T1000 (cell line): ENCODE data around the gene ZNF267.
"Not testable (repeated sequence)": the region's sequence is repeated elsewhere in the genome, so short reads cannot be mapped to it uniquely, and the experiment has no call there.

Experiments
- DNase-seq: peaks from one replicate; lab custom pipeline; 2025; ENCODE audit warnings: mixed read lengths; lab: John Stamatoyannopoulos, UW

Gene ZNF267

GRCh38 chr16:31879937-31880321 is 6.3 kb downstream of the ZNF267 start:
- DNase-seq: no peak

DNA sequence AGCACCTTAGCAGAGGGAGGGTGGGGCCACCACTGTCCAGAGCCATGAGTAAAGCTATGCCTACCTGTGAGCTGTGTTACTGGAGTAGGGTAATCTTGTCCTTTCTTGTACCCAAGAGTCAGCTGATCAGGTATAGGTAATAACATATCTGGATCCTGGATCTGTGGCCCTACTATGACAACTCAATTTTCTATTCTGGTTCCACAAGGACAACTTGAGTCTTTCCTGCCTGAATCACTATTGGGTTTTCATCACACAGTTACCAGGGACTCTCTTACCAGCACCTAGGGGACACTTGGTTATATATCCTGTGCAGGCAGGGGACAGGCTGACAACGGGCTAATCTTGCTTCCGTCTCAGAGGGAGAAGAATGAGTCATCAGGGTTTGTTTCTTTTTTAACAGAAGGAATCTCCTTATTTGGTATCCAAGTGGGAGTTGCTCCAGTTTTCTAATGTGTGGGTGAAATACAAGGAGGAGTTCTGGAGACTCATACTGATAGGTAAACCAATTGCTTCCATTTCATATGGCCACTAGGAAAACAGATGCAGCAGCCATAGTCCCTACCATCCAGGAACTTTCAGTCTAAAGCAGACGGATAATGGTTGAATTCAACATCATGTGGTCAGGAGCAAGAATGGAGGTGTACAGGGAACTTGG is 6.8 kb downstream of the ZNF267 start:
- no peak for DNase-seq

DNA sequence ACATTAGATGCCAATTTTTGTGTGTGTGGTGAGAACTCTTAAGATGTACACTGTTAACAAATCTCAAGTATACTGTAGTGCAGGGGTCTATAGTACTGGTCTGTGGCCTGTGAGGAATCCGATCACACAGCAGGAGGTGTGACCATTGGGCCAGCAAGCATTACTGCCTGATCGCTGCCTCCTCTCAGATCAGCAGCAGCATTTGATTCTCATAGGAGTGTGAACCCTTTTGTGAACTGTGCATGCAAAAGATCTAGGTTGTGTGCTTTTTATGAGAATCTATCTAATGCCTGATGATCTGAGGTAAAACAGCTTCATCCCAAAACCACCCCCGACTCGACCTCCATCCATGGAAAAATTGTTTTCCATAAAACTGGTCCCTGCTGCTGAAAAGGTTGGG is 12.6 kb downstream of the ZNF267 start:
- DNase-seq: no peak

DNA sequence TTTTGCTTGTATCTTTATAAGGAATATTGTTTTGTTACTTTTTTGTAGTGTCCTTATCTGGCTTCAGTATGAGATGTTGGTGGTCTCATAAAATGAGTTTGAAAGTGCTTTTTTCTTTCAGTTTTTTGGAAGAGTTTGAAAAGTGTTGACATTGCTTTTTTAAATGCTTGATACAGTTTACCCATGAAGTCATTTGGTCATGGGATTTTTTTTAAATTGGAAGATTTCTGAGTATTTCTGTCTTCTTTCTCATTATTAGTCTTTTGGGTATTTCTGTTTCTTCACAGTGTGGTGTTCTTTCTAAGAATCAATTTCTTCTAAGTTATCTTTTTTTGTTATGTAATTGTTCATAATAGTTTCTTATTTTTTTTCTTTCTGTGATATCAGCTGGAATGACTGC is 15.1 kb downstream of the ZNF267 start:
- DNase-seq: no peak

DNA sequence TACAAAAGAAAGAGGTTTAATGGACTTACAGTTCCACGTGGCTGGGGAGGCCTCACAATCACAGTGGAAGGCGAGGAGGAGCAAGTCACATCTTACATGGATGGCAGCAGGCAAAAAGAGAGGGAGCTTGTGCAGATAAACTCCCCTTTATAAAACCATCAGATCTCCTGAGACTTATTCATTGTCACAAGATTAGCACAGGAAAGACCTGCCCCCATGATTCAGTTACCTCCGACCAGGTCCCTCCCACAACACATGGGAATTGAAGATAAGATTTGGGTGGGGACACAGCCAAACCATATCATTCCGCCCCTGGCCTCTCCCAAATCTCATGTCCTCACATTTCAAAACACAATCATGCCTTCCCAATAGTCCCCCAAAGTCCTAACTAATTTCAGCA is 18.5 kb downstream of the ZNF267 start:
- DNase-seq: not testable (repeated sequence)

DNA sequence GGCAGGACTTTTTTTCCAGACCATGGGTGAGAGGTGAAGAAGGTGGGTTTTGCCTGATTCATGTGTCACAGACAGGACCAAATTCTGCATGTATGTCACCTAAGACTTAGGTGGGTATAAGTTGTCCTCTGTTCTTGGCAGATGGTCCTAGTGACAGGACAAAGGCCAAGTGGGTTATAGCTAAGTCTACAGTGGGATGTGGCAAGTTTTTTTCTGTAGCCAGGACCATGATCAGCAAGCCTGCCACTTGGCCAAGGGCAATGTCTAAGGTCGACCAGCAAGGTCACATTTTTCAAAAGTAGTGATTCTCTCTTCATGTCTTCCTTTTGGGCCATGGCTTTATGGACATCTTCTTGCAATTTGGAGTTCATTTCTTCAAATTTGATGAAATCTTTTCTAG is 20.2 kb downstream of the ZNF267 start:
- DNase-seq: no peak

- no peak for DNase-seq
Observed at GRCh38 chr16:31897283-31897682, 23.7 kb downstream of the ZNF267 start.

DNA sequence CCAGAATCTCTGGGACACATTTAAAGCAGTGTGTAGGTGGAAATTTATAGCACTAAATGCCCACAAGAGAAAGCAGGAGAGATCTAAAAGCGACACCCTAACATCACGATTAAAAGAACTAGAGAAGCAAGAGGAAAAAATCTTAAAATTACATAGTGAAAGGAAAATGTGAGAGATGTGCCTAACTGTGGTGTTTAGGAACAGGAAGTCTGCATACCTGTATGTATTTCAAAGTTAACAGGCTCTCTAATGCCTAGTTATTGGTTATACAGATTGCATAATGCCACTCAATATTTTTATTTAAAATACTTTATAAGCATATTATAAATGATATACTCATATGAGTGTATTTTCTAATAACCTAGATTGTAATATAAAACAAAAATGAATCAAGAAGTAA is 25.9 kb downstream of the ZNF267 start:
- no peak for DNase-seq

GRCh38 chr16:31904571-31904970 is 31.0 kb downstream of the ZNF267 start:
- not testable (repeated sequence) for DNase-seq

- DNase-seq: no peak
Observed at GRCh38 chr16:31913668-31914067, 40.1 kb downstream of the ZNF267 start.

GRCh38 chr16:31916056-31916488 is 42.5 kb downstream of the ZNF267 start:
- DNase-seq: no peak

DNA sequence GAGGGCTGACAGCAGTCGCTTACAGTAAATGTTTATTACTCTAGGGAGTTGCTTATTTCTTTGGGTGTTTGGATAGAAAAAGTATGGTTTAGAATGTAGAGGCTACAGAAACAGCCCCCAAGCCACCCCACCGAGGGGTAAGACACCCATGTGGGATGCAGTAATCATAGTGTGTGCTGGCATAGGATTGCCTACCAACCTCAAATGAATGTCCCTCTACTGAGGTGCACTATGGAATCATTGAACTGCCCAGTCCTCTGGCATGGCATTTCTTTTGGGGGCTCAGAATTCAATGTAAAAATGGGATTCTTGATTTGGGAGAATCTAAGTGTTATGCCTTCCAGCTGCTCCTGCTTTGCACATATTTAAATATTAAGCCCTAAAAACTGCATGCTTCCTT is 46.8 kb downstream of the ZNF267 start:
- DNase-seq: no peak

GRCh38 chr16:31951806-31952205 is 78.2 kb downstream of the ZNF267 start:
- not testable (repeated sequence) for DNase-seq

GRCh38 chr16:31952206-31952605 is 78.6 kb downstream of the ZNF267 start:
- DNase-seq: not testable (repeated sequence)

- not testable (repeated sequence) for DNase-seq
Observed at GRCh38 chr16:31956221-31956620, 82.6 kb downstream of the ZNF267 start.

DNA sequence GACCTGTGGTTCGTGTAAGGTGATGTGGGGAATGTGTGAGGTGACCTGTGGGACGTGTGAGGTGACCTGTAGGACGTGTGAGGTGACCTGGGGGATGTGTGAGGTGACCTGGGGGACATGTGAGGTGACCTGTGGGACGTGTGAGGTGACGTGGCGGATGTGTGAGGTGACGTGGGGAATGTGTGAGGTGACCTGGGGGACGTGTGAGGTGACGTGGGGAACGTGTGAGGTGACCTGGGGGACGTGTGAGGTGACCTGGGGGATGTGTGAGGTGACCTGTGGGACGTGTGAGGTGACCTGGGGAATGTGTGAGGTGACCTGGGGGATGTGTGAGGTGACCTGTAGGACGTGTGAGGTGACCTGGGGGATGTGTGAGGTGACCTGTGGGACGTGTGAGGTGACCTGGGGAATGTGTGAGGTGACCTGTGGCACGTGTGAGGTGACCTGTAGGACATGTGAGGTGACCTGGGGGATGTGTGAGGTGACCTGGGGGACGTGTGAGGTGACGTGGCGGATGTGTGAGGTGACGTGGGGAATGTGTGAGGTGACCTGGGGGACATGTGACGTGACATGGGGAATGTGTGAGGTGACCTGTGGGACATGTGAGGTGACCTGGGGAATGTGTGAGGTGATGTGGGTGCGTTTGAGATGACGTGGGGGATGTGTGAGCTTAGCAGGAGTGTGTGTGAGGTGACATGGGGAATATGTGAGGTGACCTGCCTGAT is 86.7 kb downstream of the ZNF267 start:
- DNase-seq: not testable (repeated sequence)
